B cell (primary cell): ENCODE results near the gene RTL5.

Experiments
- CTCF ChIP-seq: fragments of 200-600 bp; IDR thresholded peaks from one replicate; pipeline ENCODE4 v1.8.0; 2022; ENCODE audit warnings: antibody characterized with exemption, mild to moderate bottlenecking
- EZH2 ChIP-seq: IDR thresholded peaks from 2 replicates; pipeline ENCODE4 v1.6.1; 2012; ENCODE audit warnings: borderline replicate concordance, low read depth, mild to moderate bottlenecking, moderate library complexity, low read length; ENCODE audit not compliant: insufficient read depth, poor library complexity, severe bottlenecking

GRCh38 chrX:72107841-72108595 lies 23.7 kb downstream of the RTL5 start:
- TF ChIP-seq CTCF: no peak
- no peak for TF ChIP-seq EZH2
